Stimulated activated CD8-positive, alpha-beta memory T cell treated with anti-CD3 and anti-CD28 coated beads, Interleukin-12 subunit alpha, Interleukin-12 subunit beta, amount 100 ng/mL, for 4 hours (primary cell): ENCODE data around the gene GPC6.
"Not testable (repeated sequence)": the region's sequence is repeated elsewhere in the genome, so short reads cannot be mapped to it uniquely, and the experiment has no call there.

Source experiments
- DNase-seq: peaks from one replicate; pipeline ENCODE4 v3.0.0-alpha.2; 2020; ENCODE audit warnings: low read depth

GPC6 gene

GRCh38 chr13:94325650-94326049 lies 1099.0 kb downstream of the GPC6 start:
- no peak for DNase-seq

GRCh38 chr13:94327318-94327717 lies 1100.7 kb downstream of the GPC6 start:
- no peak for DNase-seq

GRCh38 chr13:94328381-94329041 lies 1101.9 kb downstream of the GPC6 start:
- DNase-seq: no peak

DNA sequence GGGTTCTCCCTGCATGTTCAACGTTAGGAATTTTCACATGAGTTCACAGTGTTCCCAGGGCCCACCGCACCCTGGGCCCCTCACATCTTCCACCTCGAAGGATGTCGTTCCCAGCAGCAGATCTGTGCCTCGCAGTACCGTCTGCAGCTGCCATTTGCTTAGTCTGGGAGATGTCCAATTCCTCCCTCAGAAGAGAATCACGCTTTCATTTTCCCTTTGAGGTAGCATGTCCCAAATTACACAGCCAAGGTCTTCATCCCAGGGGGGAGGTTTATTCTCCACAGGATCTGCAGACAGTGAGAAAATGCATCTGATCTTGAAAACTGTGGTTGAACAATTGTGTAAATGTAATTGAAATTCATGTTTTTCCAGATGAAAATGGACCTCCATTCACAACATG lies 1102.7 kb downstream of the GPC6 start:
- DNase-seq: no peak

DNA sequence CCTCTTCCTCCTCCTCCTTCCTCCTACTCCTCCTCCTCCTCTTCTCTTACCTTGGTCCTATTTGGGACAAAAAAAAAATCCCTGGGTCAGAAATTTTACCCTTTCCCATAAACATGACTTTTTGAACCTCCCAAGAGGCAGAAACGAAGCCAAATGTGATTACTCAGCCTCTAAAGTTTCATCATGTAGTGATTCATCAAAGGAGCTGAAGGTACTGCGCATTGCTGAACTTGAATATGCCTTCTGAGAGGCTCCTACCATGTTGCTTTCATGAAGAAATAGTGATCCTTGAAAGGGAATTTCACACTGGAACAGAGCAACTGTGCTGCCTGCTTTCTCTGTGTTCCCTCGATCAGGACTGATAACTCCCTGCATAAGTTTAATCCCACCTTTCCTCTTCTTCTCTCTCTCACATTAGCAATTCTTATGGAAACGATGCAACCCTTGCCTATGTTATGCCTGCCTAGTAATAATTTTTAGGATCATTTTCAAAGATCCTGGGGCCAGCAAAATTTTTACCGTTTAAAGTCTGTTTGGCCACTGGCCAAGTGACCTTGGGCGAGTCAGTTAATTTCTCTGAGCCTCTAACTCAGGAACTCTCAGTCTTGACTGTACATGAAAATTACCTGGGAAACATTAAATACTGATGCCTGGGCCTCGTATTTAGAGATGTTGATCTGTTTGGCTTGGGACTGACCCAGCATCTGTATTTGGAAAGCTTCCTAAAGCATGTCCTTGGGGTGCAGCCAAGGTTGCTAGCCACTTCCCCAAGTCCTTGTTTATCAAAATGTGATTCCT lies 1103.3 kb downstream of the GPC6 start:
- no peak for DNase-seq

- no peak for DNase-seq
Measured at GRCh38 chr13:94330552-94331071, 1104.0 kb downstream of the GPC6 start.

DNA sequence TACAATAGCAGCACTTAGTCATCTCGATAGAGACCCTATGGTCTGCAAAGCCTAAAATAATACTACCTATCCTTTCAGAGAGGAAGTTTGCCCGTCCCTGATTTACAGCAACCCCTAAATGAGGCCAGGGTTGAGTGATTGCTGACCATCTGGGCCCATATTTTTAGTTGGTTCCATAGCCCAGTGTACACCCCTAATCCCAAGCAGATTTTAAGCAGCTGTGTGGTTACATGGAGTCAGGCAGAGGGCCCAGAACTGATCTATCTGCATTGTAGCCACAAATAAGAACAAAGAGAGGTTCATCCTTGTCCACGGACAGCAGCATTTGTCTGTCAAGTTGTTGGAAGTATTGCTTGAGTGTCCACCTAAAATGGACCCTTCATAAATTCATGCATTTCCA lies 1104.7 kb downstream of the GPC6 start:
- no peak for DNase-seq

DNA sequence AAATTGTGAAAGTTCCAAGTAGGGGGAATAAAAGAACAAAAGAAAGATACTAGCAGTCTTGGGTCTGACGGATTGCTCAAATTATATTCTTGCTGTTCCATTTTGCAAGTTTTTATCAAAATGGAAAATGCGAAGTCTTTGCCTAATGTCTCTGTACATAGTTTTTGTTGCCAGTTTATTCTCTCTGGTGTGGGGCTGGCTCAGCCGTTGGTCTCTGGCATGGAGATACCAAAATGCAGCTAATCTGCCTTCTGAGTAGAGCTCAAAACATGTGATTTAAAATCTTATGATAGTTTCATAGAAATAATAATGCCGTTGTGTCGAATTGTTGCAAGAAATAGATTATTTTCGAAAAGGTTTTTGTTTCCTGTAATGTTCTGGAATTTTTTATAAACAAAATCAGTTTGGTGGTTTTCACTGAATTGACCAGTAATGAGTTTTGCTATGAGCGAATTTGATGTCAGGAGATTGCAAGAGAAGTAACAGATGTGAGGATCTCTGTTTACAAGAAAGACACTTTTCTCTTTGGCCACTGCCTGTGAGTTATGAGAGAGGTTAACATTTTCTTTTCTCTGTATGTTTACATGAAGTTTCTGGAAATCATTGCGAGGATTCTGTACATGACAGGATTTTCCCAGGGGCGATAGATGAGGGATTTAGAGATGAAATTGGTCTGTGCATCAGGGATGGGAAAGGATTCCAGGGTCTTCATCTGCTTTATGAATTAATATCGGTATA lies 1105.9 kb downstream of the GPC6 start:
- no peak for DNase-seq

- no peak for DNase-seq
Measured at GRCh38 chr13:94333131-94333820, 1106.7 kb downstream of the GPC6 start.

GRCh38 chr13:94335761-94336526 lies 1109.3 kb downstream of the GPC6 start:
- DNase-seq: no peak

DNA sequence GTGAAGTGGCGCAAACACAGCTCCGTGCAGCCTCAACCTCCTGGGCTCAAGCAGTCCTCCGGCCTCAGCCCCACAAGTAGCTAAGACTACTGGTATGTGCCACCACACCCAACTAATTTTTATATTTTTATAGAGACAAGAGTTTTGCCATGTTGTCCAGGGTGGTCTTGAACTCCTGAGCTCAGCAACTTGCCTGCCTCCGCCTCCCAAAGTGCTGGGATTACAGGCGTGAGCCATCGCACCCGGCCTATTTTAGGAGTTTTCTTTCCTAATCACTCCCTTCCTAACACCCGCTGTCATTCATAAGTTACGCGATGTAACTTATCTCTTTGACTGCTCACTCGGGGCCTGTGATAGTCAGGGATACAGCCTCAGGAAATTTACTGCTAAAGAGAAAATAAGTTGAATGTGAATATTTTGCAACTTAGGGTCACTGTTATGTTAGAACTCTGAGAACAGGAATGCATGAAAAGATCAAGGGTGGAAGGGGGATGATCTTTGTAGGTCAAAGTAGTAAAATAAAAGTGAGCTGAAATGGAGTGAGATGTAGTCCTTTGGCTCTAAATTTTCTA lies 1112.6 kb downstream of the GPC6 start:
- no peak for DNase-seq

- DNase-seq: no peak
Measured at GRCh38 chr13:94342436-94343242, 1116.0 kb downstream of the GPC6 start.

GRCh38 chr13:94343243-94343585 lies 1116.6 kb downstream of the GPC6 start:
- DNase-seq: no peak

DNA sequence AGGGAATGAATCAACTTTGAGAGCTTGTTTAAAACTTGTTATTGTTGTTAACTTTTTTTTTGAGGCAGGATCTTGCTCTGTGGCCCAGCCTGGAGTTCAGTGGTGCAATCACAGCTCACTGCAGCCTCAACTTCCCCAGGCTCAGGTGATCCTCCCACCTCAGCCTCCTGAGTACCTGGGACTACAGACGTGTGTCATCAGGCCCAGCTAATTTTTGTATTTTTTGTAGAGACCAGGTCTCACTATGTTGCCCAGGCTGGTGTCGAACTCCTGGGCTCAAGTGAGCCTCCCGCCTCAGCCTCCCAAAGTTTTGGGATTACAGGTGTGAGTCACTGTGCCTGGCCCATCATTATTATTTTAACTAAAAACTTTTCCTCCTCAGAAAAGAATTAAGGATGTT lies 1117.1 kb downstream of the GPC6 start:
- not testable (repeated sequence) for DNase-seq

DNA sequence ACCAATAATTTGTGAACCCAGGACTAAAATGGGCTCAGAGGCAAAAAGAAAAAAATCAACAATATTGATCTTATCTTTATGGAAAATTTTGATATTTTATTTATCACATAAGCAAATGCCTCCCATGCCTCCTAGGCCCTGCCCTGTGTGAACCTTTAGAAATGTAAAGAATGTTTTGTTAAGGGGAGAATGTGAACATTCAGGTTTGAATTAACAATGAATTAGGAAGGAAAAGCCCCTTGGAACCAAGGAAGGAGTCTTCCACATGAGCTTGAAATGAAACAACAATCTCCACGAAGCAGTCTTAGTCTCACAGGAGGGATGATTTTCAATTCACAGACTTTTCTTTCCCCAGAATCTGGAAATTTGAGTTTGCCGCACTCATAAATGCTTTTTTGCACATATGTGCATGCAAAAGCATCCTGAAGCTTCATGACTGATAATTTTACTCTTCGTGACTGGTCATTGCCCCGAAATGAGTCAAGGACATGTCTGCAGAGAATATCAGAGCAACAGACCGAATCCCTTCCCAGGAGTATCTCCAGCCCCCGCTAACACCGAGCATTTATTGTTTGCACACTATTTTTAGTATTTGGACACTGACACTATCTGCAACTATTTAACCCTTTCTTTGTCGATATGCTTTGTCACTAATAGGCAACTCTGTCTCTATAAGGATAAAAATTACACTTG lies 1117.7 kb downstream of the GPC6 start:
- no peak for DNase-seq

GRCh38 chr13:94345374-94346195 lies 1119.0 kb downstream of the GPC6 start:
- DNase-seq: no peak

DNA sequence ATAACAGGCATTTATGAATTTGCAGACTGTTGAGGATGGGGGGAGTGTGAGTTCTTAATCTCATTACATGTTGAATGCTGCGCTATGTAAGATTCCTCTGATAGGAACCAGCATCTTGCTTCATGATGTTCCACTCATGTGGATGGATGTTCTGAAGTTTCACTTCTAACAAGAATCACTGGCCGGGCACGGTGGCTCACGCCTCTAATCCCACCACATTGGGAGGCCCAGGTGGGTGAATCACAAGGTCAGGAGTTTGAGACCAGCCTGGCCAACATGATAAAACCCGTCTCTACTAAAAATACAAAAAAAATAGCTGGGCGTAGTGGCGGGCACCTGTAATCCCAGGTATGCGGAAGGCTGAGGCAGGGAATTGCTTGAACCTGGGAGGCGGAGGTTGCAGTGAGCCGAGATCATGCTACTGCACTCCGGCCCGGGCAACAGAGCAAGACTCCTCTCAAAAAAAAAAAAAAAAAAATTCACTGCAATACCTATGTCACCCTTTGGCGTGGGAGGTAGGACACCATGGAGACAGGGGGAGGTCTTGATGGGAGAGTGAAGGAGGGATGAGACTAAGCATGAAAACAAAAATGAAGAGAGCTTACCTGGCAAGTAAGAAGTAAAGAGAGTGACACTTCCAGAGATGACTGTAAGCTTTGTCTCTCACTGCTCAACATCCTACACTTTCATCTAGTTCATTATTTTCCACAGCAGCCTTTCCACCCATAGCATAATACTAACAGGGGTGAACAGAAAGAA lies 1119.8 kb downstream of the GPC6 start:
- no peak for DNase-seq
